CD1c-positive myeloid dendritic cell (primary cell): ENCODE measurements around the gene PRKCSH.
A peak's percentile ranks its signal among the peaks of the same experiment; 100 is the strongest.
"Not testable (repeated sequence)": the region's sequence is repeated elsewhere in the genome, so short reads cannot be mapped to it uniquely, and the experiment has no call there.

ENCODE experiments used
- DNase-seq: peaks from one replicate; pipeline ENCODE4 v3.0.0-alpha.2; 2016; ENCODE audit errors: extremely low spot score

The PRKCSH gene

GRCh38 chr19:11420429-11421370, 14.7 kb upstream of the PRKCSH start:
- DNase-seq, result peak; percentile 40

DNA sequence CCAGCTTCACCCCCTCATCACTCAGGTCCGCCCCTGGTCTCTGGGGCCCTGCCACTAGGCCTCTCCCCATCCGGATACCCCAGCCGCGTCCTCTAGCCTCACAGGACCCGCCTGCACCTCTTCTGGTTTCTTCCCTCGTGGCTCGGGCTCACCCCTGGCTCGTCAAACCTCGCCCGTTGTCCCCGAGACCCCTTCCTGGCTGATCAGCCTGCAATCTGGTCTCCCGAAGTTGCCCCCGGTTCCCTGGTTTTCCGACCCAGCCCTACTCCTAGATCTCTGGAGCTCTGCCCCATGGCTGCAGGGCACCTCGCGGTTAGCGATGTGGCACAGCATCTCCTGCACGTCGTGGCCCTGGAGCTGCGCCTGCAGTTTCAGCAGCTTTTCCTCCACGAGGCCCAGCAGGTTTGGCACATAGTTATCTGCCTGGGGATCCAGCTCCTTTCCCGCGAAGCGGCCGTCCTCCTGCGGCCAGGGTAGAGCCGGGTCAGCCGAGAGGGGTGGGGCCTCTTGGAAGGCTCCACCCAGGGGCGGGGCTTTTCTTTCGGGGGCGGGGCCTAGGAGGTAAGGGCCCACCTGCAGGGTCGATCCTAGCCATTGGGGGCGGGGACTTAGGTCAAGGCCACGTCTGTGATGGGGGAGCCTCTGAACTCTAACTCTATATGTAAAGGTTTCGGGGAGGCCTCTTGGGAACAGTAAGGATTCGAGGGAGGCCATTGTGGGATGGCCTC, 13.9 kb upstream of the PRKCSH start:
- peak; percentile 31 for DNase-seq

DNA sequence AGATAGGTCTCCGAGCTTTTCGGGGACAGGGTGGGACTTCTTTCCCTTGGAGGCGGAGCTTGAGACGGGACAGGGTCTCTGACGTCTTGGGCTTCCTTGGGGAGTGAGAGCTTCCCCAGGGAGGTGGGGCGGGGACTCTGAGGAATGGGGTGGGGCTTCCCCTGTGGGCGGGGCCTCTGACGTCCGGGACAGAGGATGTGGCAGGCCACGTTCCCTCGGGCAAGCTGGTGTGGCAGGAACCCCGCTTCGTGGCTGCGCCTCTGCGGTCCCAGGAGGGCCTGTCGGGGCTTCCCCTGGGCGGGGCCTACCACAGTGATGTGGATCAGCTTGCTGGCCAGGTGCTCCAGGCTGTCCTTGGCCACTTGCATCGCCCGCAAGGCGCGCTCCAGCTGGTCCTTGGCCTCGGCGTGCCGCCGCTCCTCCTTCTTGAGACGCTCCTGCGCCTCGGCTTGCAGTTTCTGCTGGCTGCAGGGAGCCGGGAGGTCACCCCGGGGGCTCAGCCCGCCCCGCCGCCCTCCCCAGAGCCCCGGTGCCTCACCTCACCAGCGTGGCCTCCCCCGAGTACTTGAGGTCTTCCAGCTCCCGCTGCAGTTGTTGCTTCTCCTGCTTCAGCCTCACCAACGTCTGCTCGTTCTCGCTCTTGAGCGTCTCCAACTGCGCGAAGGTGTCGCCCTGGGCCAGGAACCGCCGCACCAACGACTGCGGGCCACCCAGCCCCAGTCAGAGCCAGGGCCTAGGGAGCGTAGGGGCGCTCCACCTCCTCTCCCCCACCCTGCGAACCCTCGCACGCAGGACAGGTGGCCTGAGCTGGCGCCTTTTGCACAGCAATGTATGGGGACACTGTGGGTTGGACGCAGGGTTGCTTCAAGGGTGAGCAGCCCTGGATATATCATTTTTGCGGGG, 13.0 kb upstream of the PRKCSH start:
- peak; percentile 75 for DNase-seq

DNA sequence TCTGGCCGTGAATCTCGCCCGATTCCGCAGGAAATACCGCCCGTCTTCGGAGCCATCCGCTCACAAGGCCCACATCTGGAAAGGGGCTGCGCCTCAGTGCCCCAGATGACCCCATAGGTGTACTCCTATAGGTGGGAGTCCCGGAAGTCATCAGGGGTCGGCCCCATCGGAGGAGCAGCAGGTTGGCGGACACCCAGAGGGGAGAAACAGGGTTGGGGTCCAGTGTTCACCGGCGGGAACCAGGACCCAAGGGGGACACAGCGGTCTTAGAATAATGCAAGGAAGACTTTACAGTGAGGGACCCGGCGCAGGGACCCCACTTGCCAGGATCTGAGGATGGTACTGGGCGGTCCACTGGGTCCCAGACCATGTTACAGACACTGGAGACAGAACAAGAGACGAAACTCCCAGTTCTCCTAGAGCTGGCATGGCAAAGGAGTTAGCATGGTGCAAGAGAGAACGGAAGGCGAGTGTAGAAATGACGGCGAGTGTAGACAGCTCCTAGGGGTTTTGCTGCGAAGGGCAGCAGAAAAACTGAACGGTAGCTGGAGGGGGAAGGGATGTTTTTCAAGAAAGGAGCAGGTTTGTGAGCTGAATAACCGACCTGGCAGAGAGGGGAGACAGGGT, 12.2 kb upstream of the PRKCSH start:
- no peak for DNase-seq

GRCh38 chr19:11423791-11424181, 11.6 kb upstream of the PRKCSH start:
- DNase-seq, result no peak

DNA sequence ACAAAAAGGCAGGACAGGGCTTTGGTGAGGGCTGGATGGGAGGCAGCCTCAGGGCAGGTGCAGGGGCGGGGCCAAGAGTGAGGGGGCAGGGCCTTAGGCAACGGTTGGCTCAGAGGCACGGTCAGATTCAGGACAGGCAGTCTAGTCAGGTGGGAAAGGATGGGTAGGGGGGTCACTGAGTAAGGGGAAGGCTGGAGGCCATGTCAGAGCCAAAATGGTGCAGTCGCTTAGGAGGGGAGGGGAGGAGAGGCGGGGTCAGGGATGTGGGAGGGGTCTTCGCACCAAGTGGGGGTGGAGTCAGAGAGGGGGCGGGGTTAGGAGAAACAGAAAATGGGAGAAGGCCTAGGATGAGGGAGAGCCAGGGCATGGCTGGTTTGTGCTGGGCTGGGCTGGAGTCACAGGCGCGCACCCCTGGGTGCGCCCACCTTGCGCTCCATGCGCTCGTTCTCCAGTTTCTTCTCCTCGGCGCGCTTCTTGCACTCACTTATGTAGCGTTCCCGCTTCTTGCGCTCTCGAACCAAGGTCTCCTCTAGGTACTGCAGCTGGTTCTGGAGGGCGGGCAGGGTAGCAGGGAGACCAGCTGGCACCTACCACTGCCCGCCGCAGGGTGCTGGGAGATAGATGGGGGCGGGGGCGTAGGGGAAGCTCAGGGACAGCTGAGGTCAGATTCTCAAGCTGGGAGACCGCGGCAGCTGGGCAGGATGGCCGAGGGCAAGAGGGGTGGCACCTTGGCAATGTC, 9.5 kb upstream of the PRKCSH start:
- no peak for DNase-seq

- DNase-seq, result no peak
Measured at GRCh38 chr19:11426656-11427055, 8.8 kb upstream of the PRKCSH start.

- not testable (repeated sequence) for DNase-seq
Measured at GRCh38 chr19:11433526-11433925, 1.9 kb upstream of the PRKCSH start.

- no peak for DNase-seq
Measured at GRCh38 chr19:11434703-11435056, 755 bp upstream of the PRKCSH start.

DNA sequence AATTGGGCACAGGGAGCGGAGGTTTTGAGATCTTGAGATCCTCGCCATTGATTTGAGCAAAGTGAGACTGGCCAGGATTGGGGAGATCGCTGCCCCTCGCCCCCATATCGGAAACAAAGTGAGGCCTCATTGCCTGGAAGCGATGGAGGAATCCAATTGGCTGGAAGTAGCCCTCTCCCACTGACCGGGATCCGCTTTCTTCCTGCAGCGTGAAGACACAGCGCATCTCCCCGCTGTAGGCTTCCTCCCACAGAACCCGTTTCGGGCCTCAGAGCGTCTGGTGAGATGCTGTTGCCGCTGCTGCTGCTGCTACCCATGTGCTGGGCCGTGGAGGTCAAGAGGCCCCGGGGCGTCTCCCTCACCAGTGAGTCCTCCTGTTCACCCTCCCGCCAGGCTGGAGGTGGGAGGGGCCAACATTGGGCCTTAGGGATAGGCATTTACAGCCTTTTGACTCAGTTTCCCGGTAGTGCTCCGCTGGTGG, 438 bp downstream of the PRKCSH start:
- DNase-seq, result peak; percentile 46

GRCh38 chr19:11437955-11438354, 2.5 kb downstream of the PRKCSH start:
- no peak for DNase-seq

- no peak for DNase-seq
Measured at GRCh38 chr19:11444059-11444458, 8.6 kb downstream of the PRKCSH start.

GRCh38 chr19:11445141-11445540, 9.7 kb downstream of the PRKCSH start:
- no peak for DNase-seq

DNA sequence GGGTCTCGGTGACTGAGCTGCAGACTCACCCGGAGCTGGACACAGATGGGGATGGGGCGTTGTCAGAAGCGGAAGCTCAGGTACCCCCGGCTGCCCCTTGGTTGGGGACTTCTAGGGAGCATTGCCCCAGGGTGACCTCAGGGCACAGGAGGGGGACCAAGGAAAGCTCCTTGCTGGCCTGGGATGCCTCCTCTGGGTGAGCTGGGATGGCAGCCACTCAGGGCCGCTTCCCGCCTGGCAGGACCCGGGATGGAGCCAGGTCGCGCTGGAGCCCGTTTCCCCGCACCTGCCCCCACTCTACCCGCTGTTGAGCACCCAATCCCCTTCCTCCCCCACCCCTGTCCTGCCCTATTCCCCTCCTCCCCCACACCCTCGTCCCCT, 10.8 kb downstream of the PRKCSH start:
- no peak for DNase-seq

DNA sequence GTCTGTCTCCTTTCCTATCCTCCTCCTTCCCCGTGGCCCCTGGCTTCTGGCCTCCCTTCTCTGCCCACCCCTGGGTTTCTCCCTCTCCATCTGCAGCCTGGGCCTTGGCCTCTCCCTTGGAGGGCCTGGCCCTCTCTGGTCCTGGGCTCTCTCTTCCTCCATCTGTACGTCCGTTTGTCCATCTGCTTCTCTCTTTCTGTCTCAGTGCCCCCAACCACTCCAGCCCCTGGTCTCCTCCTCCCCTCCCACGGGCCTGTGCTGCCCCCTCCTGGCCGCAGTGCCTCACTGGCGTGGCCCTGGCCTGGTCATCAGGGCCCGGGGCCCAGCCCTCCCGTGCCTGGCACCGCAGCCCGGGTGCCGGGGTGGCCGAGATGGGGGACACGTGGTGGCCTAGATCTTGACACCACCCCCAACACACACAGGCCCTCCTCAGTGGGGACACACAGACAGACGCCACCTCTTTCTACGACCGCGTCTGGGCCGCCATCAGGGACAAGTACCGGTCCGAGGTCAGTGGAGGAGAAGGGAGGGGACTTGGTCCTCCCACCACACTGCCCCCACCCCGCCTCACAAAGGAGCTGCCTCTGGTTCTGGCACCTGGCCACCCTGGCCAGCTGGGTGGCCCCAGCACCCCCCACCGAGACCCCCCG, 11.3 kb downstream of the PRKCSH start:
- DNase-seq, result peak; percentile 51

- no peak for DNase-seq
Measured at GRCh38 chr19:11447347-11448262, 12.2 kb downstream of the PRKCSH start.

DNA sequence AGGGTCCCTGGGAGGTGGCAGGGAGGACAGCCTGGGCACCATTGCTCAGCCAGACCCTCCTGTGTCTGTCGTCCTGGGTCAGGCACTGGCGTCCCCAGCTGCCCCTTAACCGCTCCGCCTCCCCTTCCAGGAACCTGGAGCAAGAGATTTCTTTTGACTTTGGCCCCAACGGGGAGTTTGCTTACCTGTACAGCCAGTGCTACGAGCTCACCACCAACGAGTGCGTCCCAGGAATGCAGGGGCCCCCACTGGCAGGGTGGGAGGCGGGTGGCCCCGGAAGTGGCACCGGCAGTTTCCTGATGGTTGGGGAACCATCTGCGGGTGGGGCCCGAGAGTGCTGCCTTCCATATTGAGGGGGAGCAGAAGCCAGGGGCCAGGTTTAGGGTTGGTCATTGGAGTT, 13.0 kb downstream of the PRKCSH start:
- DNase-seq, result no peak

DNA sequence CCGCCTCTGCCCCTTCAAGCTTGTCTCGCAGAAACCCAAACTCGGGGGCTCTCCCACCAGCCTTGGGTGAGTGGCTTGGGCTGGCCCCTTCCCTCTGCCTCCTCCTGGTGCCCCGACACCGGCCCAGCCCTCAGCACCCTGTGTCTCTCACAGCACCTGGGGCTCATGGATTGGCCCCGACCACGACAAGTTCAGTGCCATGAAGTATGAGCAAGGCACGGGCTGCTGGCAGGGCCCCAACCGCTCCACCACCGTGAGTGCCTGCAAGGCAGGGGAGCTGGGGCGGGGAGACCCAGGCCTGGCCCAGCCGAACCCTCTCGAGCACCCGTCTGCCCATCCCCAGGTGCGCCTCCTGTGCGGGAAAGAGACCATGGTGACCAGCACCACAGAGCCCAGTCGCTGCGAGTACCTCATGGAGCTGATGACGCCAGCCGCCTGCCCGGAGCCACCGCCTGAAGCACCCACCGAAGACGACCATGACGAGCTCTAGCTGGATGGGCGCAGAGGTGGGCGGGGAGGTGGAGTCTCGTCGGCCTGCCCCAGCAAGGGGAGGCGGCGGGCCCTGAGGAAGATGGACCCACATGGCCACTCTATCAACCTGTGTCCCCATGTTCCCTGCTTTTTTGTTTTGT, 13.6 kb downstream of the PRKCSH start:
- no peak for DNase-seq
